Measurements from ENCODE around the gene RNF5.

- no peak for TF ChIP-seq CTCF (IDR thresholded peaks at IDR 0.05; ENCODE audit: low read depth, low read length, poor library complexity, severe bottlenecking)
- no peak for TF ChIP-seq EZH2phosphoT487 (IDR thresholded peaks at IDR 0.05; ENCODE audit: borderline replicate concordance, low read length)
These were observed 46.1 kb upstream of the RNF5 start for GRCh38 chr6:32132110-32132509.
